PC-9 (cell line): ENCODE results near the gene LIPM. TPM values are rescaled to one million over a fixed set of nuclear protein-coding genes. Genes with fewer than 3 reads are reported as not detected.

Experiments used
- BruUV-seq: library from RNA; stranded (reverse); fragments of 400-500 nt; replicated peaks from 2 replicates; lab custom pipeline; 2021; lab: Mats Ljungman, UMichigan
- CTCF ChIA-PET: fragments of 300-600 bp; sonication (Branson Sonifier 250); formaldehyde crosslinking; loops from one replicate; lab custom pipeline; 2022; ENCODE audit warnings: antibody characterized with exemption; lab: Charles Lee
- POLR2A ChIA-PET: fragments of 300-600 bp; sonication (Branson Sonifier 250); formaldehyde crosslinking; loops from one replicate; lab custom pipeline; 2022; ENCODE audit warnings: antibody characterized with exemption; ENCODE audit not compliant: unreplicated experiment; lab: Charles Lee
- DNase-seq, 2 experiments: peaks; one replicate each; pipeline versions ENCODE4 v3.0.0 to v3.0.0-alpha.2; 2015 to 2022; ENCODE audit warnings: mixed read lengths in 1 of 2
- H2AFZ ChIP-seq: fragments of 200-600 bp; sonication (generic); 2 replicates; pipeline ENCODE4 v1.8.1; 2017; ENCODE audit warnings: antibody characterized with exemption
- H3F3A ChIP-seq: fragments of 200-600 bp; sonication (generic); 2 replicates; pipeline ENCODE4 v1.8.1; 2017; ENCODE audit warnings: antibody characterized with exemption, mild to moderate bottlenecking, low read depth; ENCODE audit not compliant: insufficient read depth
- H3K27ac ChIP-seq: fragments of 200-600 bp; sonication (generic); 2 replicates; pipeline ENCODE4 v1.6.1; 2016; ENCODE audit warnings: mixed run types
- H3K27me3 ChIP-seq: fragments of 200-600 bp; sonication (generic); 2 replicates; pipeline ENCODE4 v1.6.1; 2016; ENCODE audit warnings: low read depth, mixed run types; ENCODE audit not compliant: insufficient read depth
- H3K36me3 ChIP-seq: fragments of 200-600 bp; sonication (generic); 2 replicates; pipeline ENCODE4 v1.6.1; 2016; ENCODE audit warnings: low read depth, mixed run types
- H3K4me1 ChIP-seq: fragments of 200-600 bp; sonication (generic); replicated peaks from 2 replicates; pipeline ENCODE4 v1.6.1; 2016; ENCODE audit warnings: mixed run types; ENCODE audit not compliant: insufficient read depth
- H3K4me2 ChIP-seq: fragments of 200-600 bp; sonication (generic); 2 replicates; pipeline ENCODE4 v1.6.1; 2017; ENCODE audit warnings: mixed run types
- H3K4me3 ChIP-seq: fragments of 200-600 bp; sonication (generic); 2 replicates; pipeline ENCODE4 v1.6.1; 2016; ENCODE audit warnings: mixed run types
- H3K79me2 ChIP-seq: fragments of 200-600 bp; sonication (generic); 2 replicates; pipeline ENCODE4 v1.6.1; 2017; ENCODE audit warnings: low read depth, mixed run types
- H3K9me2 ChIP-seq: fragments of 200-600 bp; sonication (generic); 2 replicates; pipeline ENCODE4 v1.8.1; 2017; ENCODE audit warnings: mild to moderate bottlenecking; ENCODE audit not compliant: insufficient read depth
- H3K9me3 ChIP-seq: fragments of 200-600 bp; sonication (generic); 2 replicates; pipeline ENCODE4 v1.8.1; 2016; ENCODE audit warnings: low read depth; ENCODE audit not compliant: insufficient read depth
- H4K20me1 ChIP-seq: fragments of 200-600 bp; sonication (generic); 2 replicates; pipeline ENCODE4 v1.8.1; 2017; ENCODE audit not compliant: insufficient read depth
- EZH2 ChIP-seq: fragments of 200-600 bp; sonication (generic); IDR thresholded peaks from 2 replicates; pipeline ENCODE4 v1.8.0; 2017; ENCODE audit warnings: antibody characterized with exemption, low read depth
- intact Hi-C: fragments of 100-400 bp; cut with micrococcal nuclease; formaldehyde crosslinking; loops from one replicate; pipeline ENCODE4 v1.10.0; 2022; ENCODE audit not compliant: unreplicated experiment
- total RNA-seq: library from RNA; stranded (reverse); gene quantifications from 2 replicates; pipeline ENCODE4 v1.2.3, GENCODE V29; 2021
- TF ChIP-seq, protein P1 (sequence below): fragments of 200-600 bp; sonication (generic); conservative IDR thresholded peaks from 2 replicates; pipeline ENCODE4 v1.6.1; 2017; ENCODE audit warnings: mixed run types, antibody characterized with exemption, mild to moderate bottlenecking, moderate library complexity

The LIPM gene
- total RNA-seq, 1 experiment from 2014 or later = not detected

- POLR2A ChIA-PET = no interaction called here
- H3K9me2 ChIP-seq = no peaks in the 10 kb centered on the region
- no peaks in the 10 kb centered on the region for H3K27me3 ChIP-seq
- BruUV-seq = no TSS peak
- H3F3A ChIP-seq = no peaks in the 10 kb centered on the region
- TF ChIP-seq EZH2 = no peak
- TF ChIP-seq, protein P1, sequence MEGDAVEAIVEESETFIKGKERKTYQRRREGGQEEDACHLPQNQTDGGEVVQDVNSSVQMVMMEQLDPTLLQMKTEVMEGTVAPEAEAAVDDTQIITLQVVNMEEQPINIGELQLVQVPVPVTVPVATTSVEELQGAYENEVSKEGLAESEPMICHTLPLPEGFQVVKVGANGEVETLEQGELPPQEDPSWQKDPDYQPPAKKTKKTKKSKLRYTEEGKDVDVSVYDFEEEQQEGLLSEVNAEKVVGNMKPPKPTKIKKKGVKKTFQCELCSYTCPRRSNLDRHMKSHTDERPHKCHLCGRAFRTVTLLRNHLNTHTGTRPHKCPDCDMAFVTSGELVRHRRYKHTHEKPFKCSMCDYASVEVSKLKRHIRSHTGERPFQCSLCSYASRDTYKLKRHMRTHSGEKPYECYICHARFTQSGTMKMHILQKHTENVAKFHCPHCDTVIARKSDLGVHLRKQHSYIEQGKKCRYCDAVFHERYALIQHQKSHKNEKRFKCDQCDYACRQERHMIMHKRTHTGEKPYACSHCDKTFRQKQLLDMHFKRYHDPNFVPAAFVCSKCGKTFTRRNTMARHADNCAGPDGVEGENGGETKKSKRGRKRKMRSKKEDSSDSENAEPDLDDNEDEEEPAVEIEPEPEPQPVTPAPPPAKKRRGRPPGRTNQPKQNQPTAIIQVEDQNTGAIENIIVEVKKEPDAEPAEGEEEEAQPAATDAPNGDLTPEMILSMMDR = no peak
- H3K9me3 ChIP-seq = no peaks in the 10 kb centered on the region
- H3K79me2 ChIP-seq = no peaks in the 10 kb centered on the region
- H3K4me3 ChIP-seq = no peak overlapping the region
- no peak for DNase-seq
- H3K4me1 ChIP-seq = peaks cover 9% of the 10 kb centered on the region; the same call in 1 of the 2 replicates
- intact Hi-C loops = no loop called here
- no peak overlapping the region for H2AFZ ChIP-seq
- H4K20me1 ChIP-seq = no peaks in the 10 kb centered on the region
- no peaks in the 10 kb centered on the region for H3K36me3 ChIP-seq
- no peak overlapping the region for H3K27ac ChIP-seq
- H3K4me2 ChIP-seq = no peak overlapping the region
- CTCF ChIA-PET = no interaction called here
Measured at GRCh38 chr10:88805924-88806323, 3.4 kb downstream of the LIPM start.

DNA sequence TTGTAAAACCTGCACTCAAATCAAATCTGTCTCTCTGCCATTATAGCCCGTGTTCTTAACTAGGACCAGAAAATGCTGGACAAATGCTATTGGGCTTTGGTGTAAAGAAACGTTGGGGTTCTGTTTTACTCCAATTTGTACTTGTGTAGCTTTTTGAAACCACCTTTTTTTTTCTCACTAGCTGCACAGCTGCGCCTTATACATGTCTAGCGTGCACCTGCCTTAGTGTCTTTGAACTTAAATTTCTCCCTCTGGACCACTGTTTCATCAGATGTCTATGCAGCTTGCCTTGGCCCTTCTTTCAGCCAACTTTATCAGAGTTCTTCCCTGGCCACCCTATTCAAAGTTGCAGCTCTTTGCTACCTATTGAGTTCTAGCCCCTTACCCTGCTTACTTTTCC, 7.1 kb downstream of the LIPM start:
- Histone ChIP-seq H3K9me2 (no peaks in the 10 kb centered on the region), H3K79me2 (no peaks in the 10 kb centered on the region), H3K36me3 (no peaks in the 10 kb centered on the region), H3K4me2 (no peak overlapping the region), H3K4me1 (no peaks in the 10 kb centered on the region; the same call in 1 of the 2 replicates), H4K20me1 (no peaks in the 10 kb centered on the region), H3F3A (no peaks in the 10 kb centered on the region), H3K4me3 (no peak overlapping the region), H3K27ac (no peak overlapping the region), H3K9me3 (no peaks in the 10 kb centered on the region), H3K27me3 (no peaks in the 10 kb centered on the region), H2AFZ (no peak overlapping the region)
- intact Hi-C loops = loop anchor here (1.0 kb wide), 2 partner anchors 121 to 244 kb away; no protein-coding TSS in a partner anchor
- TF ChIP-seq EZH2 = no peak
- TF ChIP-seq, protein P1 = no peak
- BruUV-seq = no TSS peak
- POLR2A ChIA-PET = no interaction called here
- CTCF ChIA-PET = no interaction called here
- DNase-seq = no peak

DNA sequence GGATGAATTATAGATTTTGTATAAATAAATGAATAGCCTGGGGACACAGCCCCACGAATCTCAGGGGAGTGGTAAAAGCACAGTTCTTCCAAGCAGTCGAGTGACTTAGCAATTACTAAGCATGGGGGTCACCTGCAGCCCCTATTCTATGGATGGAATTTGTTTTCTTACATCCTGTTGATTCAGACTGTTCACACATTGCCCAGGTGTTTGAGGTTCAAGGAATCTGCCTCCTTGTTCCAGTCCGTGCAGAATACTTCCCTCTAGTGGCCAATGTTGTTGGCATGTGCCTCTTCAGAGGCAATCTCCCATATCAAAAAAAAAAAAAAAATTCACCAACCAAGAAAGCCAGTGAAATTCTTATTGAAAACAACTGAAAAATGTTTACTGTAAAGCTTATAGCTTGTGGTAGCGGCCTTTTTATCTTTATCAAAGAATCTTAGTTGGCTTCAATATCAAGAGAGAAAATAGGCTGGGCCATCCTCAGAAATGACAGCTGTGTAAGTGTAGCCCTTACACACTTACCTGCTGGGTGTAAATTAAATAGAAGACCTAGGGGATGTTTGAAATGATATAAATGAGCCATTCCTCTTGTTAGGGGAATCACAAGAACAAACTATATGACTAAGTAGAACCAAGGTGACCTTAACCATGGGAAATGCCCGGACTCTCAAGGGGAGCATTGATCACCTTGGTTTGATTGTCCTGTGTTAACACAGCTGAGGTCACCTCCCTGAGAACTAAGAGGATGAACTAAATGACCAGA, 7.8 kb downstream of the LIPM start:
- intact Hi-C loops = loop anchor here (1.0 kb wide), 2 partner anchors 122 to 245 kb away; no protein-coding TSS in a partner anchor
- Histone ChIP-seq H2AFZ (no peak overlapping the region), H3K9me3 (no peaks in the 10 kb centered on the region), H3K79me2 (no peaks in the 10 kb centered on the region), H3K4me1 (no peaks in the 10 kb centered on the region; the same call in 1 of the 2 replicates), H4K20me1 (no peaks in the 10 kb centered on the region), H3K4me2 (peak overlapping the region; percentile 26; the same call in 1 of the 2 replicates), H3K4me3 (no peak overlapping the region), H3K36me3 (no peaks in the 10 kb centered on the region), H3F3A (no peaks in the 10 kb centered on the region), H3K27ac (no peak overlapping the region), H3K27me3 (no peaks in the 10 kb centered on the region), H3K9me2 (no peaks in the 10 kb centered on the region)
- no TSS peak for BruUV-seq
- CTCF ChIA-PET = interaction anchor here (0.6 to 0.7 kb wide), 6 partner anchors 36 to 770 kb away, joined by 3 to 7 read pairs (median 5); no protein-coding TSS in a partner anchor
- DNase-seq = peak; percentile 22 to 60
- POLR2A ChIA-PET = no interaction called here
- TF ChIP-seq, protein P1 = peak; percentile 70
- TF ChIP-seq EZH2 = no peak
